Glomerular endothelial cell (primary cell): ENCODE data around the gene MGA. TPM values are rescaled to one million over a fixed set of nuclear protein-coding genes. Genes with fewer than 3 reads are reported as not detected.

ENCODE experiments used
- DNase-seq: peaks from one replicate; pipeline ENCODE4 v3.0.0-alpha.2; 2011; ENCODE audit warnings: low read depth, low spot score; ENCODE audit errors: extremely low read depth
- total RNA-seq: library from RNA; depleted of rRNA; stranded (reverse); fragments of >200 nt; gene quantifications from 2 replicates; pipeline ENCODE4 v1.2.3, GENCODE V29; 2015

Gene MGA
- total RNA-seq, 1 donor from 2014 or later = 50.7 TPM

GRCh38 chr15:41780266-41780665 lies 120.1 kb downstream of the MGA start:
- no peak for DNase-seq

- no peak for DNase-seq
Observed at GRCh38 chr15:41780727-41781126, 120.5 kb downstream of the MGA start.

GRCh38 chr15:41782371-41783282 lies 122.4 kb downstream of the MGA start:
- DNase-seq = no peak

- DNase-seq = no peak
Observed at GRCh38 chr15:41783296-41783695, 123.1 kb downstream of the MGA start.

GRCh38 chr15:41788262-41788661 lies 128.1 kb downstream of the MGA start:
- DNase-seq = no peak

- no peak for DNase-seq
Observed at GRCh38 chr15:41789236-41789635, 129.0 kb downstream of the MGA start.

- DNase-seq = no peak
Observed at GRCh38 chr15:41789662-41790061, 129.5 kb downstream of the MGA start.

GRCh38 chr15:41790169-41790568 lies 130.0 kb downstream of the MGA start:
- no peak for DNase-seq

GRCh38 chr15:41790756-41791546 lies 130.7 kb downstream of the MGA start:
- DNase-seq = peak; percentile 83

- no peak for DNase-seq
Observed at GRCh38 chr15:41791547-41791937, 131.3 kb downstream of the MGA start.

- DNase-seq = no peak
Observed at GRCh38 chr15:41792000-41792637, 131.9 kb downstream of the MGA start.

- no peak for DNase-seq
Observed at GRCh38 chr15:41794081-41794480, 133.9 kb downstream of the MGA start.

GRCh38 chr15:41795996-41796856 lies 136.0 kb downstream of the MGA start:
- DNase-seq = no peak

- DNase-seq = no peak
Observed at GRCh38 chr15:41797201-41797944, 137.2 kb downstream of the MGA start.

- DNase-seq = no peak
Observed at GRCh38 chr15:41798607-41799487, 138.6 kb downstream of the MGA start.

- no peak for DNase-seq
Observed at GRCh38 chr15:41799488-41799805, 139.2 kb downstream of the MGA start.

GRCh38 chr15:41801185-41801584 lies 141.0 kb downstream of the MGA start:
- DNase-seq = no peak

GRCh38 chr15:41801850-41802455 lies 141.7 kb downstream of the MGA start:
- no peak for DNase-seq
